NCI-H446 treated with DMSO at 0.1 percent for 48 hours (cell line): Measurements from ENCODE around the gene PRRC2B.
"Not testable (repeated sequence)": the region's sequence is repeated elsewhere in the genome, so short reads cannot be mapped to it uniquely, and the experiment has no call there.

Source experiments
- DNase-seq: peaks from one replicate; lab custom pipeline; 2025; lab: John Stamatoyannopoulos, UW

Gene PRRC2B

DNA sequence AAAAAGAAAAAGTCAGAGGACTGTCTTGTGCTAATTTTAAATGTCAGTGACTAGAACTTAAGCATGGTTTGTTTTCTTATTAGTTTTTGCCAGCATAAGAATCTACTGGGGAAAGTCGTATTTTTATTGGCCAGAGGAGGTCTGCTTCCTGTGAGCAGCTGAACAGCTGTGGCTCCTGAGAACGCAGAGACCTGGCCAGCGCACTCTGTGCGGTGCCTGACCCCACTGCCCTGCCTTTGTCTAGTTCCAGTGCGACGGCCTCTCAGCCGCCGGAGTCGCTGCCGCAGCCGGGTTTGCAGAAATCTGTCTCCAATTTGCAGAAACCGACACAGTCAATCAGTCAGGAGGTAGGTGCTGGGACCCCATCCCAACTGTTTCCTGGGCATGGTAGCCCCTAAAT is 42.5 kb downstream of the PRRC2B start:
- no peak for DNase-seq

DNA sequence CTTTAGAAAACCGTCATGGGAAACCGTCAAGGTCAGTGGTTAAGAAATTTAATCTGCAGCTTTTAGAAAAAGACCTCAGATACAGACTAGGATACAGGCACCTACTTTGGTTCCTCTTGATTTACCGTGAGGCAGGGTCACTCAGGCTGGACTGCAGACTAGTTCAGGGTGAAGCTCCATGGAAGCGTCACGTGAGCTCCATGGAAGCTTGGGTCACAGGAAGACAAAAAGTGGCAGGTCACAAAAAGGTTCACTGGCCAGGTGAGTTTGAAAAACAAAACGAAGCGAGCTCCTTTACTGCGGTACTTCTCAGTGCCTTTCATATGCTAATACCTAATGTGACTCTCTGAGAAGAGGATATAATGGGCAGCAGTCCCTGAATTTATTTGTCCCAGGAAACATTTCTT is 43.0 kb downstream of the PRRC2B start:
- DNase-seq: no peak

DNA sequence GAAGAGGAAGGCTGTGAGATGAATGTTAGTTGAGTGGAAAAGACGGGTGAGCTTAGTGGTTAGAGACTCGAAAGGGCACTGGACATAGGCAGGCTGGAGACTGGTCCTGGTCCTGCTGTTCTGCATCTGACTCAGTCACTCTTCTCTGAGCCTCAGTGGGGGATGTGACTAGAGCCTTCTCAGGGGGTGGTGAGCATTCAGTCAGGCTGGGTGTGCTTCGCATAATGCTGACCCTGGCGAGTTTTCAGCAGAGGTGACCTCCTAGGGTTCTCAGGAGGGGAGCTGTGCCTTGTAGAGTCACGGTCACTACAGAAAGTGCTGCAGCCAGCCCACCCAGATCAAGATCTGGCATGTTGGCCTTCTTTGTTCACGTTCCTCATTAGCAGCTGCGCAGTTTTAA is 44.3 kb downstream of the PRRC2B start:
- no peak for DNase-seq

DNA sequence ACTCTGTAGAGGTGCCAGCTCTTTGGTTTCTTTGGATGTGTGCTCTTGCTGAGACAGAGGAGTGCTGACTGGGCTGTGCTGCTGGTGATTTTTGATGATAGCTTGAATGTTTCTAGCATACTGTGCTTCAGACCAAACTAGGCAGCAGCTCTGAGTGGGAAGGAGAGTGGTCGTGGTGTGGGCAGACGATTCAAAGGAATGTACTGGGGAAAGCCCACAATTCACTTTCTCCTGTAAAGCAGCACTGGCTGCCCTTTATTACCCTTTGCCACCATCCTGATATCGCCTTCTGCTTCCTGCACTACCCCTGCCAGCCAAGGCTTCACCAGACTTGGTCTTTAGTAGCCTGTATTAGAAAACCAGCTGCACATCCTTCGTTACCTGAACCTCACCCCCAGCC is 45.3 kb downstream of the PRRC2B start:
- DNase-seq: no peak

DNA sequence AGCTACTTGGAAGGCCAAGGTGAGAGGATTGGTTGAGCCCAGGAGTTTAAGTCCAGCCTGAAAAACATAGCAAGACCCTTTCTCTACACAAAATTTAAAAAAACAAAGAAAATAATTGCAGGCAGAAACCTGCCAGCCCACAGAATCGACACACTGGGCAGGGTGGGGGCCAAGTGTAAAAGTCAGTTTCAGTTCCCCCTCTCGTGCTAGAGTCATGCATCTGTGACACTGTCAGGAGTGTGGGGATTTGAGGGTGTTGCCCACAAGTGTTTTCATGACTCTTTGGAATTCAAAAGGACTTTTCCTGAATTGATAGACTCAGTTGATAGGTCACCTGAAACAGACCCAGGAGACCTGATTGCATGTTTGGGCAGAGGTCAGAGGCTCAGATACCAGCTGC is 47.6 kb downstream of the PRRC2B start:
- no peak for DNase-seq

DNA sequence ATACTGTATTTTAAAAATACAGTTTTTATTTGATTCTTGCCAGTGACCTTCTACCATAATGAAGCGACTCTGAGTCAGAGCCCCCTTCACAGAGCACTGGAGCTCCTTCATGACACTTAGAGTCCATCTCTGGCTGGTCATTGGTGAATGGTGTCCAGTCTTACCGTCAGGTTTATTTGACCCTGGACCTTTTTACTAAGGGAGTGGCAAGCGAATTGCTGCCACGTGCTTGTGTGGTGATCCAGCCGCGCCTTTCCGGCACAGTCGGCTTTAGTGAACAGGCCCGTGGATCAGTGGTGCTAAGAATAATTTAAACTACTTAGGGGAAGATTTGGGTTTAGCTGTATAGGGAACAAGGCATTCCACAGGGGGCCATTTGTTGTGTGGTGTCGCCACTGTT is 48.5 kb downstream of the PRRC2B start:
- no peak for DNase-seq

DNA sequence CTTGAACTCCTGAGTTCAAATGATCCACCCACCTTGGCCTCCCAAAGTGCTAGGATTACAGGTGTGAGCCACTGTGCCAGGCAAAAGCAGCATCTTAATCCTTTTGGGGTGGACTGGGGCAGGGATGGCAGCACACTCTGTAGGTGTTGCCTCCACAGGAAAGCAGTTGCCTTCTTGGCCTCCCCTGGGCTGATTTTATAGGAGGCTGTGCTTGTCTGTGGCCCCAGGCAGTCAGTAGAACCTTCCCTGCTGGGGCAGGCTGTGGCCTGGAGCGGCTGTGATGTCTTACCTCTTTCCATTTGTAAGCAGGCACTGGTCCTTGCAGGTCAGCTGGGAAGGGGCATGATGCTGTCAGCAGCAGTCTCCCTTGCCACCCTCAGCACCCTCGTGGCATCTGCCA is 49.8 kb downstream of the PRRC2B start:
- no peak for DNase-seq

DNA sequence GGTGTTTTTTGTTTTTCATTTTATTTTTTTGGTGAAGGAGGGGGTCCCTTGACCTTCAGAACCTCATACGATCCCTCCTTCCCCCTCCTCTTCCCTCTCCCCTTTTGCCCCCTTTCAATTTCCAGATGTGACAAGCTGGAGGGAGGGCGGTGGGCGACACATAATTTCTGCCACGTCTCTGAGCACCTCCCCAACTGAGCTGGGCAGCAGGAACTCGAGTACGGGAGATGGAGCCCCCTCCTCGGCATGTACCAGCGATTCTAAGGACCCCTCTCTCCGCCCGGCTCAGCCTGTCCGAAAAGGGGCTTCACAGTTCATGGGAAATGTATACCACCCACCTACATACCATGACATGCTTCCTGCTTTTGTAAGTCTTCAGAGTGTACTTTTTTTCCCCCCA is 52.4 kb downstream of the PRRC2B start:
- no peak for DNase-seq

DNA sequence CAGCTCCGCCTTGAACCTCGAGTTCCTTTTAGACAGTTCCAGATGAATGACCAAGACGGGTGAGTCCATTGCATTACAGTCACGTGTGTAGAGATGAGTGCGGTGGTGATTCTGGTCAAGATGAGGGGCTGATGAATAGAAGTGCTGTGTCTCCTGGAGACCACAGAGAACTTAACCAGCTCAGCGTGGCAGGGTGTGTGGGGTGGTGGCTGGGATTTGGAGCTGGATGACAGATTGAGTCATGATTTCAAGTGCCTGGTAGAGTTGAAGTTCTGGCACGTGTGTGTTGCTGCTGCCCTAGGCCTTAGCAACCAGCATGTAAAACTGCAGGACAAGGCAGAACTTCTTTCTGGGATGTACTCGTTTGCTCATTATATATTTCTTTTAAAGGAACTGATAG is 53.3 kb downstream of the PRRC2B start:
- no peak for DNase-seq

DNA sequence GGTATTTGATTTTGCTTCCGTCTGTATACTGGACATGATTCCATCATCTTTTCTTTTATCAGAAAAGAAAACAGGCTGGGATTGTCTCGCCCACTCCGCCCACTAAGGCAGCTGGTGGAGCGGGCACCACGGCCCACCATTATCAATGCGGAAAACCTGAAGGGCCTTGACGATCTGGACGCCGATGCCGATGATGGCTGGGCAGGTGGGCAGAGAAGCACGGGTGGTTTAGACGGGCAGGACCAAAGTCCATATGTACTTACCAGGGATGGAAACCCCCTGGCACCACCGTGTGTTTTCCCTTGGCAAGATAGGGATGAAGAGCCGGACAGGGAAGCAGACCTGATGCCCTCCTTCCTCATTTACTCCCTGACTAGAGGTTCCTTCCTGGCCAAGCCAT is 53.7 kb downstream of the PRRC2B start:
- no peak for DNase-seq

DNA sequence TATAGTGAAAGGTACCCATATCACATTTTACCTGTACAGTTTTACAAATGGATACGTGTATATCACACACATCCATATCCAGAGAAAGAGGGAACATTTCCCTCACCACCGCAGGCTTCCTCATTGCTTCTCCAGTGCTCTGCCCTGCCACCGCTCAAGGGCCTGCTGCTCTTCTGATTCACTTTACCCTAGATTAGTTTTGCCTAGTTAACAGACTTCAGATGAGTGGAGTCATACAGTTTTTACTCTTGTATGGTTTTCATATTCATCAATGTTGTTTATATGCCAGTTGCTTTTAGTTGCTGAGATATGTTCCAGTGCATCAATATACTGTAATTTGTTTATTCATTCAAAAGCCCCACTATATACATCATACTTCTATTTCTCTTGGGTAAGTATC is 54.9 kb downstream of the PRRC2B start:
- no peak for DNase-seq

DNA sequence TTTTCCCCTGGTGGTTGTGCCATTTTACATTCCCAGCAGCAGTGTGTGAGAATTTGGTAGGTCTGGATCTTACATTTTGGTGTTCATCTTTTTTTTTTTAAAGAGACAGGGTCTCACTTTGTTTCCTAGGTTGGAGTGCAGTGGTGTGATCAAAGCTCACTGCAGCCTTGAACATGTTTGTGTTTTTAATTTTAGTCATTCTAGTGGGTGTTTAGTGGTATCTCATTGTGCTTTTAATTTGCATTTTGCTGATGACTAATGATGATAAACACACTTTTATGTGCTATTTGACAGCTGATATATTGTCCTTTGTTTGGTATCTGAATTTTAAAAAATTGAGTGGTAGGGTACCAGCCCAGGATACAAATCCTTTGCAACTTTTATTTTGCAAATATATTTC is 55.4 kb downstream of the PRRC2B start:
- no peak for DNase-seq

DNA sequence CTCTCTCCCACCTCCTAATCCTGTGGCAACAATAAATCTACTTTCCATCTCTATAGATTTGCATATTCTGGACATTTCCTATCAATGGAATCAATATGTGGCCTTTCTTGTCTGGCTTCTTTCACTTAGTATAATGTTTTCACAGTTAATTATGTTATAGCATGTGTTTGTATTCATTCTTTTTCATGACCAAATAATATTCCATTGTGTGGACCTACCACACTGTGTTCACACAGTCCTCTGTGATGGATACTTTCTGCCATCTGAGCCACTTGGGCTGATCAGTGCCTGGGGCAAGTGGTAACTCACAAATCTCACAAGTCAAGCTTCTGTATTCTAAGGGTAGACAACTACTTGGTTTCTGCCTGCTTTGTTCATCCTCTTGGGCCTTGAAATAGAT is 60.1 kb downstream of the PRRC2B start:
- no peak for DNase-seq

DNA sequence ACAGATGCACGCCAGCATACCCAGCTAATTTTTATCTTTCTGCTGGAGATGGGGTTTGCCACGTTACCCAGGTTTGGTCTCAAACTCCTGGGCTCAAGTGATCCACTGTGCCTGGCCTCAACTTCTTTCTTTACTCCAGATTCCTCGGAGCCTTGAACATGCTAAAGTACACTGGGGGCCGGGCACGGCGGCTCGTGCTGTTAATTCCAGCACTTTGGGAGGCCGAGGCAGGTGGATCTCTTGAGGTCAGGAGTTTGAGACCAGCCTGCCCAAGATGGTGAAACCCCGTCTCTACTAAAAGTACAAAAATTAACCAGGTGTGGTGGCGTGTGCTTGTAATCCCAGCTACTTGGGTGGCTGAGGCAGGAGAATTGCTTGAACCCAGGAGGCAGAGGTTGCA is 61.8 kb downstream of the PRRC2B start:
- not testable (repeated sequence) for DNase-seq

DNA sequence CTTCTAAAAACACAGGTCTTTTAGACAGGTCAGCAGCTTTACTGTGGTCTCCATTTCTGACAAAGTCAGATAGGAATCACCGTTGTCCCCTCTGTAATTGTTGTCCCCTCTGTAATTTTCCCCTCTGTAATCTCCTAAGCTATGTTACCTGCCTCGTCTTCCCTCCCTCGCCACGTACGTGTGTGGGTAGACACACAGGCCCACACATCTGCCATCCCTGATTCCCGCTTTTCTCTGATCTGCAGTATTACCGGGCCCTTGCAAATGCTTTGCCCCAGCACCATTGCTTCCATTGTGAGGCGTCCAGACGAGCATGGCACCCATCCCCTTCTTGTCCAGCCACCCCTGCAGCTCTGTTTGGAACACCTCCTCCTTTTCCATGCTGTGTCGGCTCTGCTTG is 63.9 kb downstream of the PRRC2B start:
- no peak for DNase-seq

DNA sequence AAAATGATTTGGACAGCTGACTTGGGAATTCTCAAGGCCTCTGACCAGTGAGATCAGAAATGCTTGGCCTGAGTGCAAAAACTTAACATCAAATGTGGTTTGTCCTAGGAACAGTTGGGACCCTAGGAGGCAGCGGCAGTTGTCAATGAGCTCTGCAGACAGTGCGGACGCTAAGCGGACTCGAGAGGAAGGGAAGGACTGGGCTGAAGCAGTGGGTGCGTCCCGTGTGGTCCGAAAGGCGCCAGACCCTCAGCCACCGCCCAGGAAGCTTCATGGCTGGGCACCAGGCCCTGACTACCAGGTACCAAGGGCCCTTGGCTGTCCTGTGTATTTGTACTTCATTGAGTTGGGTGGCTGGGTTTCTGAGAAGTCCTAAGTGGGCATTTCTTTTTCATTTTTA is 65.2 kb downstream of the PRRC2B start:
- no peak for DNase-seq

DNA sequence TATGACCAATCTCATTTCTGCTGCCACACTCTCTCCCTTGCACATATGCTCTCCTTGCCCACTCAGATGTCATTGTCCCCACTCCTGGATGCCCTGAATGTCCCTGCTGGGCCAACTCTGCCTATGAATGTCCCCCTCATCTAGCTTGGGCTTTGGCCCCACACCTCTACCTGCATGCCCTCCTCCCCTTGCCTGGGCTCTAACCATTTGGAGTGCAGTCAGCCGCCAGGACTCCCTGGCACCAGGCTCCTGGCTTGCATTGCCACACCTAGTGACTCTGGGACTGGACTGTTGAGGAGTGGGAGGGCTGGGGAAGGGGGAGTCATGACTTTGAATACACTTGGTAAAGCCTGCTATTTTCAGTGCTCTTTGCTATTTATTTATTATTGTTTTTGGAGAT is 67.3 kb downstream of the PRRC2B start:
- DNase-seq: no peak

DNA sequence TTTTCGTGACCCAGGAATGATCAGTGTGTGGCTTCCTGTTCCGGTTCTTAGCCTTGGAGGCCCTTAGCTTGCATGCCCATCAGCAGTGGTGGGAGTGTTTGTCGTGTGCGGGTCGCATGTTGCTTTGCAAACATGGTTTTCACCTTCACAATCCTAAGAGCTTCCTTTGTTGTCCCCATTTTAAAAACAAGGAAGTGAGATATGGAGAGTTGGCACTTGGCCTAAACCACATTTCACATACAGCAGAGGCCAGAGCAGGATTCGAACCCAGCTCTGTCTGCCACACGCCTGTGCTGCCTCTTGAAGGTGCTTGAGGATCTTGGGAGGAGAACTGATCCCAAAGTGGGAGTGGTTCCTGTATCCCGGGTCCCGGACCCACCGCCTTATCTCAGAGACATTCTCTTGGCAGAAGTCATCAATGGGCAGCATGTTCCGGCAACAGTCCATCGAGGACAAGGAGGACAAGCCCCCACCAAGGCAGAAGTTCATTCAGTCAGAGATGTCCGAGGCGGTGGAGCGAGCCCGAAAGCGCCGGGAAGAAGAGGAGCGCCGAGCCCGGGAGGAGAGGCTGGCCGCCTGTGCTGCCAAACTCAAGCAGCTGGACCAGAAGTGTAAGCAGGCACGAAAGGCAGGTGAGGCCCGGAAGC is 70.6 kb downstream of the PRRC2B start:
- DNase-seq: no peak

DNA sequence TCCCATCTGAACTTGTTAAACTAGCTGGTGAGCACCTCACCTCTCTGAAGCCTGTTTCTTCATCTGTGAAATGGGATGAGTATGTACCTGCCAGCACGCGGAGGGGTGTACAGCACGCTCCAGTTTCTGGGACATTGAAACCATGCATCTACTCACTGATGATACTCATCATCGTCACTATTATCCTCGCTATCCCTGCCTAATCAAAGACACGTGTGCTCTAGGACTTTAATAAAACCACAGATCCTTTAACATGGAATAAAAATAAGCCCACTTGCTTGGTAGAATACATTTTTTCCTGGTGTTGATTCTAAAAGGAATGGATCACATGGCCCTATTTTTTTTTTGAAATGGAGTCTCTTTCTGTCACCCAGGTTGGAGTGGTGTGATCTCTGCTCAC is 71.5 kb downstream of the PRRC2B start:
- DNase-seq: no peak

DNA sequence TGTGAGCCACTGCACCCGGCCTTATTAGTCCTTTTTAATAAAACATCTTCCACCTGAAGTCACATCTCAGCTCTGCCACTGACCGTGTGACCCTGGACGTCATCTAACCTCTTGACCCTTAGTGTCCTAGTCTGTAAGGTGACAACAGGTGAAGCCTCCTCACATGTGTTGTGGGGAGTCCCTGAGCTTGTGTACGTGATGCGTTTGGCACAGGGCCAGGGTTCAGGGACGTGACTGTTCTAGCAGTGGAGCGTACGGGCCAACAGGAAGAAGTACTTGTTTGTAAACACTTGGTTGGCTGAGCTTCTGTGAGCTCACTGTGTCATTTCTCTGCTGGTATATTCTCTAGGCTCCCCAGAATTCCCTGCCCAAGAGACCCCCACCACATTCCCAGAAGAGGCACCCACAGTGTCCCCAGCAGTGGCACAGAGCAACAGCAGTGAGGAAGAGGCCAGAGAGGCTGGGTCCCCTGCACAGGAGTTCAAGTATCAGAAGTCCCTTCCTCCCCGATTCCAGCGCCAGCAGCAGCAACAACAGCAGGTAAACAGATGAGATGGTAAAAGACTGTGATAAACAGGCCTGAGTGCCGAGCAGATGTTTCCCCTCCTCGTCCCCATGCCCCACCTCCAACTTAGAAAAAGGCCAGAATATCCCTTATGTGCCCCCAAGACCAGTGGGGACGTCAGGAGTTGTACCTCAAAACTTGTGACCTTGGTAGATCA is 73.5 kb downstream of the PRRC2B start:
- no peak for DNase-seq

DNA sequence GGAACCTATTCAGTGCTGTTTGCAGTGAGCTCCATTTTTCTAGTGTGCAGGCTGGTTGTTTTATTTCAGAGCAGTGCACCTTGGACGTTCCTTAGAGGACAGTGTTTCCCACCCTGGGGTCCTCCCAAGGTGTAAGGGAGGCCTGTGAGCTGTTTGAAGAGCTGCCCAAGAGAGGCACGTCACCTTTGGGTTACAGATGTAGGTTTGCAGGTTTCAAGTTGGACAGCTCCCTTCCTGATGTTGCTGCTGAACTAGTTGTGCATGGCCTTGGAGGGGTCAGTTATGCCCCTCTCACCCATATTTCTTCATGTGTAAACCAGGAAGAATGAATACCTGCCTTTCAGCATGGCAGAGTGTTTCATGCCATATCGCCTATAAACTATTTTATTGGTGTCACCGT is 74.1 kb downstream of the PRRC2B start:
- DNase-seq: no peak

DNA sequence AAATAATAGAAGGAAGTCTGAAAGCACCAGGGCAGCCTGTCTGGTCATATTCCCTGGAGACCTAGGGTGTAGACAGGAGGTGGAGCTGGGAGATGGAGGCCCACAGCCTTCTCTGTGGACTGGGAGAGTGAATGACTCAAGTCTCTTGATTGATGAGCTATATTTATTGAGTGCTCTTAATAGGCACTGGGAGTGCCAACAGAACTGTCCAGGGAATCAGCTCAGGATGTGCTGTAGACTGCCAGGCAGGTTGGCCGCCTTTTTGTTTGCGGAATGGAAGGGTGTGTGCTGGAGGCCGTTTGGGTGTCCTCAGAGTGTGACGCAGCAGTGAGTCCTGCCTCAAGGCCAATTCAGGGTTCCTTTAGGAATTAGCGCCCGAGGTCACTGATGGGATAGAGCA is 75.5 kb downstream of the PRRC2B start:
- no peak for DNase-seq

DNA sequence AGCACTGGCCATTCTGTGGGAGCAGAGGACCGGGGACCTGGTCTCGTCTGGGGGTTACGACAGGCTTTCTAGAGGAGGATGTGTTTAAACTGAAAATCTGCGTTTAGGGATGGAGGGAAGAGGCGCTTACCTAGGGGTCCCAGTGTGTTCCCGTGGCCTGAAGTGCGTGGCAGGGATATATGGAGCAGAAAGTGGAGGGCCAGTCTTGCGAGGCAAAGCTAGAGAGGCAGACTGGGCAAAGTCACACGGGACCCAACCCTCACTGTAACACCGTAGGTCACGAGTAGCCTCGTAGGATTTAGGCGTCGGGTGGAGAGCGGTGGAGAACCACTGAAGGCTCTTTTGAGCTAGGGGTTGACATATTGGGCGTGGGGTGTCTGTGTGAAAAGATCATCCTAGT is 76.1 kb downstream of the PRRC2B start:
- no peak for DNase-seq

DNA sequence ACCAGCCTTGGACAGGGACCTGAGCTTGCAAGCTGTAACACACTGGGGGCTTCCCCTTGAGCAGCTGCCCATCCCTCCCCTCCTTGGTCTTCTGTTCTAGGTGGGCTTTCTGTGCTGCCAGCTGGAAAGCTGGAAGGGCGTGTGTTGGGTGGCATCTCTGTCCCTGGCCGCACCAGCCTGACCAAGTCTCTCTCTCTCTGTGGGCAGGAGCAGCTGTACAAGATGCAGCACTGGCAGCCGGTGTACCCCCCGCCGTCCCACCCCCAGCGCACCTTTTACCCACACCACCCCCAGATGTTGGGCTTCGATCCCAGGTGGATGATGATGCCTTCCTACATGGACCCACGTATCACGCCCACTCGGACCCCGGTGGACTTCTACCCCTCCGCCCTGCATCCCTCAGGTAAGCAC is 76.7 kb downstream of the PRRC2B start:
- no peak for DNase-seq
